H9 (cell line): ENCODE results near the gene ARPC2. TPM values are rescaled to one million over a fixed set of nuclear protein-coding genes. Genes with fewer than 3 reads are reported as not detected.

ENCODE experiments used
- DNase-seq: peaks from one replicate; pipeline ENCODE4 v3.0.0-alpha.2; 2017
- H2AFZ ChIP-seq: one replicate; pipeline ENCODE4 v1.6.1; 2013; ENCODE audit warnings: mild to moderate bottlenecking, low read length, control low read depth, moderate library complexity
- H2AK5ac ChIP-seq: 2 replicates; pipeline ENCODE4 v1.6.1; 2013; ENCODE audit warnings: low read length, control low read depth, mixed read lengths; ENCODE audit not compliant: insufficient read length
- H2BK120ac ChIP-seq: one replicate; pipeline ENCODE4 v1.6.1; 2013; ENCODE audit warnings: low read depth, mild to moderate bottlenecking, low read length, control low read depth, inconsistent platforms; ENCODE audit not compliant: poor library complexity, severe bottlenecking
- H2BK12ac ChIP-seq: 2 replicates; pipeline ENCODE4 v1.6.1; 2013; ENCODE audit warnings: low read length, control low read depth, mixed read lengths, low read depth; ENCODE audit not compliant: insufficient read length
- H2BK15ac ChIP-seq: 2 replicates; pipeline ENCODE4 v1.6.1; 2013; ENCODE audit warnings: low read depth, low read length, control low read depth
- H2BK20ac ChIP-seq: one replicate; pipeline ENCODE4 v1.6.1; 2013; ENCODE audit warnings: low read depth, mild to moderate bottlenecking, low read length, control low read depth, inconsistent platforms; ENCODE audit not compliant: poor library complexity, severe bottlenecking
- H2BK5ac ChIP-seq: 2 replicates; pipeline ENCODE4 v1.6.1; 2013; ENCODE audit warnings: low read length, control low read depth, mixed read lengths; ENCODE audit not compliant: insufficient read length
- H3K14ac ChIP-seq: 2 replicates; pipeline ENCODE4 v1.6.1; 2013; ENCODE audit warnings: low read length, control low read depth; ENCODE audit not compliant: insufficient read depth
- H3K18ac ChIP-seq: 2 replicates; pipeline ENCODE4 v1.6.1; 2013; ENCODE audit warnings: low read depth, mild to moderate bottlenecking, mixed read lengths, low read length, control low read depth; ENCODE audit not compliant: insufficient read length
- H3K23ac ChIP-seq: 2 replicates; pipeline ENCODE4 v1.6.1; 2013; ENCODE audit warnings: low read length, control low read depth, mixed read lengths, low read depth; ENCODE audit not compliant: insufficient read length
- H3K23me2 ChIP-seq: 2 replicates; pipeline ENCODE4 v1.6.1; 2013; ENCODE audit warnings: low read depth, mild to moderate bottlenecking, mixed read lengths, low read length, control low read depth; ENCODE audit not compliant: insufficient read length, poor library complexity, severe bottlenecking
- H3K27ac ChIP-seq: 2 replicates; pipeline ENCODE4 v1.5.1; 2013; ENCODE audit warnings: low read length, control low read depth, mixed read lengths, low read depth; ENCODE audit not compliant: insufficient read length
- H3K27me3 ChIP-seq: 2 replicates; pipeline ENCODE4 v1.6.1; 2013; ENCODE audit warnings: low read length, control low read depth, inconsistent platforms; ENCODE audit not compliant: insufficient read depth
- H3K4ac ChIP-seq: 2 replicates; pipeline ENCODE4 v1.6.1; 2013; ENCODE audit warnings: low read depth, mild to moderate bottlenecking, control low read depth, inconsistent platforms, low read length, moderate library complexity
- H3K4me1 ChIP-seq: 2 replicates; pipeline ENCODE4 v1.6.1; 2013; ENCODE audit warnings: low read length, control low read depth, inconsistent platforms; ENCODE audit not compliant: insufficient read depth
- H3K4me2 ChIP-seq: 2 replicates; pipeline ENCODE4 v1.6.1; 2013; ENCODE audit warnings: low read length, control low read depth, mixed read lengths; ENCODE audit not compliant: insufficient read length, insufficient read depth
- H3K56ac ChIP-seq: 2 replicates; pipeline ENCODE4 v1.6.1; 2013; ENCODE audit warnings: low read depth, mild to moderate bottlenecking, mixed read lengths, low read length, control low read depth; ENCODE audit not compliant: insufficient read length
- H3K79me1 ChIP-seq: 2 replicates; pipeline ENCODE4 v1.6.1; 2013; ENCODE audit warnings: low read depth, mild to moderate bottlenecking, moderate library complexity, low read length, control low read depth, inconsistent platforms; ENCODE audit not compliant: insufficient read depth, poor library complexity, severe bottlenecking
- H3K79me2 ChIP-seq: 2 replicates; pipeline ENCODE4 v1.6.1; 2013; ENCODE audit warnings: low read length, control low read depth, inconsistent platforms; ENCODE audit not compliant: insufficient read depth
- H3K9ac ChIP-seq: 2 replicates; pipeline ENCODE4 v1.6.1; 2013; ENCODE audit warnings: low read length, control low read depth, mixed read lengths; ENCODE audit not compliant: insufficient read length; ENCODE audit errors: extremely low read depth
- H3K9me3 ChIP-seq: one replicate; pipeline ENCODE4 v1.6.1; 2013; ENCODE audit warnings: low read depth, low read length, inconsistent platforms; ENCODE audit not compliant: control insufficient read depth
- H3T11ph ChIP-seq: one replicate; pipeline ENCODE4 v1.6.1; 2013; ENCODE audit warnings: mild to moderate bottlenecking, low read length, control low read depth, inconsistent platforms
- H4K20me1 ChIP-seq: one replicate; pipeline ENCODE4 v1.6.1; 2013; ENCODE audit not compliant: control insufficient read depth, insufficient read length, insufficient read depth
- H4K5ac ChIP-seq: 2 replicates; pipeline ENCODE4 v1.6.1; 2013; ENCODE audit warnings: low read depth, mild to moderate bottlenecking, mixed read lengths, low read length, control low read depth; ENCODE audit not compliant: insufficient read length
- H4K8ac ChIP-seq: replicated peaks from 2 replicates; pipeline ENCODE4 v1.6.1; 2013; ENCODE audit warnings: low read length, control low read depth, mixed read lengths, low read depth; ENCODE audit not compliant: insufficient read length
- H4K91ac ChIP-seq: 2 replicates; pipeline ENCODE4 v1.6.1; 2013; ENCODE audit warnings: low read depth, mild to moderate bottlenecking, moderate library complexity, mixed read lengths, low read length, control low read depth; ENCODE audit not compliant: insufficient read length
- H3K27ac Mint-ChIP-seq, 3 experiments: 2 replicates in 2 of 3; 3 replicates in 1 of 3; pipeline ENCODE4 v1.8.0; 2020 to 2021; ENCODE audit warnings: mixed read lengths in 3 of 3, mild to moderate bottlenecking in 1 of 3, moderate library complexity in 1 of 3
- H3K27me3 Mint-ChIP-seq: 2 replicates; pipeline ENCODE4 v1.8.0; 2021; ENCODE audit warnings: low read depth, mild to moderate bottlenecking, moderate library complexity, mixed read lengths
- H3K36me3 Mint-ChIP-seq, 3 experiments: 2 replicates in 2 of 3; 3 replicates in 1 of 3; pipeline ENCODE4 v1.8.0; 2020 to 2021; ENCODE audit warnings: low read depth in 3 of 3, mixed read lengths in 3 of 3; ENCODE audit not compliant: insufficient read depth in 1 of 3
- H3K4me1 Mint-ChIP-seq, 2 experiments: 2 replicates each; pipeline ENCODE4 v1.8.0; 2020; ENCODE audit warnings: mixed read lengths in 2 of 2
- H3K4me3 Mint-ChIP-seq, 2 experiments: 2 replicates in 1 of 2; 3 replicates in 1 of 2; pipeline ENCODE4 v1.8.0; 2020 to 2021; ENCODE audit warnings: mild to moderate bottlenecking in 2 of 2, mixed read lengths in 2 of 2, moderate library complexity in 1 of 2
- H3K9me3 Mint-ChIP-seq, 2 experiments: 2 replicates in 1 of 2; 3 replicates in 1 of 2; pipeline ENCODE4 v1.8.0; 2020; ENCODE audit warnings: mild to moderate bottlenecking in 2 of 2, mixed read lengths in 2 of 2, moderate library complexity in 1 of 2
- CTCF ChIP-seq: fragments of 200-600 bp; sonication (generic); conservative IDR thresholded peaks from 3 replicates; pipeline ENCODE4 v1.8.0; 2021; ENCODE audit warnings: antibody characterized with exemption, mild to moderate bottlenecking
- WGBS: extraction: QIAGEN DNeasy Blood & Tissue Kit; methylation state at CpG from one replicate; pipeline ENCODE4 v1.1.7; 2013; ENCODE audit warnings: missing lambda C conversion rate, low lambda C conversion rate, mixed read lengths; ENCODE audit not compliant: insufficient read length; ENCODE audit errors: extremely low coverage; 5-methylcytosine and 5-hydroxymethylcytosine counted together
- total RNA-seq: library from RNA; stranded (reverse); gene quantifications from 2 replicates; pipeline ENCODE4 v1.2.1, GENCODE V29; 2021

Gene ARPC2
- total RNA-seq, 1 experiment from 2014 or later: 197 TPM

- Histone ChIP-seq H2AFZ (no peak overlapping the region), H3K79me1 (no peaks in the 10 kb centered on the region), H2BK15ac (no peak overlapping the region), H3K79me2 (no peaks in the 10 kb centered on the region), H3K56ac (no peak overlapping the region), H3K9me3 (no peaks in the 10 kb centered on the region), H2BK5ac (no peak overlapping the region), H3K9ac (no peak overlapping the region), H3T11ph (no peak overlapping the region), H3K27me3 (no peaks in the 10 kb centered on the region), H2BK12ac (no peak overlapping the region), H3K18ac (no peak overlapping the region), H3K27ac (no peak overlapping the region), H3K4me1 (no peaks in the 10 kb centered on the region), H4K8ac (no peak overlapping the region), H3K23ac (no peak overlapping the region), H3K4ac (no peak overlapping the region), H2BK20ac (no peak overlapping the region), H2AK5ac (no peak overlapping the region), H4K91ac (no peak overlapping the region), H3K14ac (no peak overlapping the region), H3K4me2 (no peak overlapping the region), H4K20me1 (no peaks in the 10 kb centered on the region), H3K23me2 (no peaks in the 10 kb centered on the region), H4K5ac (no peak overlapping the region), H2BK120ac (no peak overlapping the region)
- no peaks in the 10 kb centered on the region for H3K9me3 Mint-ChIP-seq
- no peak overlapping the region for H3K4me3 Mint-ChIP-seq
- peaks cover 43 to 98% (median 75%) of the 10 kb centered on the region in 3 experiments; a peak in 6 of 7 replicates for H3K36me3 Mint-ChIP-seq
- TF ChIP-seq CTCF: no peak
- WGBS: no CpG with 5 or more reads among the region's 2 CpGs
- no peaks in the 10 kb centered on the region for H3K4me1 Mint-ChIP-seq
- DNase-seq: no peak
- H3K27ac Mint-ChIP-seq: no peak overlapping the region
- no peaks in the 10 kb centered on the region for H3K27me3 Mint-ChIP-seq
These were observed 27.7 kb downstream of the ARPC2 start for GRCh38 chr2:218244665-218245064.
